LNCaP clone FGC (cell line): Measurements from ENCODE around the gene GPER1.
A peak's percentile ranks its signal among the peaks of the same experiment; 100 is the strongest.

ENCODE experiments used
- DNase-seq: peaks from one replicate; pipeline ENCODE4 v3.0.0-alpha.2; 2011; ENCODE audit warnings: low read depth
- H3K4me3 ChIP-seq: 2 replicates; pipeline ENCODE4 v1.5.1; 2011; ENCODE audit warnings: mild to moderate bottlenecking, low read depth, low read length, control low read depth
- CTCF ChIP-seq: IDR thresholded peaks from 2 replicates; pipeline ENCODE4 v1.5.1; 2012; ENCODE audit warnings: mild to moderate bottlenecking; ENCODE audit not compliant: control insufficient read depth, insufficient read depth; ENCODE audit errors: extremely low read depth

Gene GPER1

GRCh38 chr7:1064581-1064980 lies 23.3 kb upstream of the GPER1 start:
- no peak overlapping the region for H3K4me3 ChIP-seq
- no peak for TF ChIP-seq CTCF
- DNase-seq: no peak

GRCh38 chr7:1065263-1065584 lies 22.7 kb upstream of the GPER1 start:
- no peak for TF ChIP-seq CTCF
- no peak for DNase-seq
- H3K4me3 ChIP-seq: no peak overlapping the region

- no peak for DNase-seq
- no peak overlapping the region for H3K4me3 ChIP-seq
- TF ChIP-seq CTCF: peak; percentile 90
These were observed 22.2 kb upstream of the GPER1 start for GRCh38 chr7:1065585-1066241.

GRCh38 chr7:1066242-1066588 lies 21.7 kb upstream of the GPER1 start:
- TF ChIP-seq CTCF: no peak
- DNase-seq: no peak
- H3K4me3 ChIP-seq: no peak overlapping the region

- TF ChIP-seq CTCF: no peak
- no peak for DNase-seq
- no peak overlapping the region for H3K4me3 ChIP-seq
These were observed 19.9 kb upstream of the GPER1 start for GRCh38 chr7:1068013-1068412.

- TF ChIP-seq CTCF: no peak
- DNase-seq: no peak
- no peak overlapping the region for H3K4me3 ChIP-seq
These were observed 19.3 kb upstream of the GPER1 start for GRCh38 chr7:1068619-1069018.

- no peak for TF ChIP-seq CTCF
- DNase-seq: no peak
- H3K4me3 ChIP-seq: no peak overlapping the region
These were observed 17.3 kb upstream of the GPER1 start for GRCh38 chr7:1070544-1071011.
